ENCODE data around the gene SECISBP2L.

SECISBP2L gene

GRCh38 chr15:49032601-49033145 is 13.6 kb downstream of the SECISBP2L start:
- DNase-seq (ENCODE audit: low read depth) = no peak
- TF ChIP-seq CTCF (conservative IDR thresholded peaks at IDR 0.05; ENCODE audit: low read depth, low read length) = no peak
- H3K4me3 ChIP-seq (ENCODE audit: low read depth, low read length) = no peak overlapping the region

DNA sequence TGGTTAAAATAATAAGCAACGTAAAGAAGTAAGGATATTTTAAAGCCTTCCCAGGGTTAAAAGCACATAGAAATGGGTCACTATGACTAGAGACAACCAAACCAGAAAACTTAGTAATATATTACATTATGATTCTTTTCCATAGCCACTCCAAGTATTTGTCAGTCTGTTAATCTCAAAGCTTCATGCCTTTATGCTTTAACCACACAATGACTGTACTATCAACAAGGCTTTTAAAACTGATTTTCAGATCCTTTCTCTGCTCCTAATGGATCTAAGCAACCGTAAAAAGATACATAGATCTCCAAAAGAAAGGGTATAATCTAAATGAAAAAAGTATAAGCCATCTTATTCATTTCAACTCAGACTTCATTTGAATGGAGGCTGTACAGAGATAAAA is 14.4 kb downstream of the SECISBP2L start:
- H3K4me3 ChIP-seq (ENCODE audit: low read depth, low read length) = no peak overlapping the region
- DNase-seq (ENCODE audit: low read depth) = no peak
- no peak for TF ChIP-seq CTCF (conservative IDR thresholded peaks at IDR 0.05; ENCODE audit: low read depth, low read length)

DNA sequence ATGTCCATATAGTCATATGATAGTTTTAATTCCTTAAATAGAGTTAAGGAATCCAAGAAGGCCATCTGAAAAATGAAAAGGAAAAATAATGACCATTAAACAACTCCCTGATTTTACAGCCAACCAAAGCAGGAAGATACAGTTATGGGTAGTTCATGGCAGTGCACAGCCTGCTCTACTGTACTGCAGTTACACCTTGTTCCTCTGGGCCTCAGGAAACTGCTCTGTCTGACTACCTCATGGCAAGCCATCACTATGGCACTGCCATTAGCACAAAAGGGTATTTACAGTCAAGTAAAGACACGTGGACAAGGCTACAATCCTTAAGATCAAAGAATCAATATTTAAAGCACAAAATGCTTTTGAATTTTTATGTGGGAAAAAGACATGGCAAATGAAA is 19.5 kb downstream of the SECISBP2L start:
- H3K4me3 ChIP-seq (ENCODE audit: low read depth, low read length) = no peak overlapping the region
- DNase-seq (ENCODE audit: low read depth) = no peak
- no peak for TF ChIP-seq CTCF (conservative IDR thresholded peaks at IDR 0.05; ENCODE audit: low read depth, low read length)

GRCh38 chr15:49024840-49025239 is 21.4 kb downstream of the SECISBP2L start:
- TF ChIP-seq CTCF (conservative IDR thresholded peaks at IDR 0.05; ENCODE audit: low read depth, low read length) = no peak
- no peak for DNase-seq (ENCODE audit: low read depth)
- no peak overlapping the region for H3K4me3 ChIP-seq (ENCODE audit: low read depth, low read length)

GRCh38 chr15:49023354-49023753 is 22.9 kb downstream of the SECISBP2L start:
- no peak for TF ChIP-seq CTCF (conservative IDR thresholded peaks at IDR 0.05; ENCODE audit: low read depth, low read length)
- no peak for DNase-seq (ENCODE audit: low read depth)
- H3K4me3 ChIP-seq (ENCODE audit: low read depth, low read length) = no peak overlapping the region

GRCh38 chr15:49015896-49016295 is 30.4 kb downstream of the SECISBP2L start:
- DNase-seq (ENCODE audit: low read depth) = peak; percentile 6
- TF ChIP-seq CTCF (conservative IDR thresholded peaks at IDR 0.05; ENCODE audit: low read depth, low read length) = no peak
- H3K4me3 ChIP-seq (ENCODE audit: low read depth, low read length) = no peak overlapping the region

GRCh38 chr15:48999314-48999713 is 46.9 kb downstream of the SECISBP2L start:
- no peak for TF ChIP-seq CTCF (conservative IDR thresholded peaks at IDR 0.05; ENCODE audit: low read depth, low read length)
- no peak for DNase-seq (ENCODE audit: low read depth)
- no peak overlapping the region for H3K4me3 ChIP-seq (ENCODE audit: low read depth, low read length)
